Measurements from ENCODE around the gene PLEKHM3.

The PLEKHM3 gene

DNA sequence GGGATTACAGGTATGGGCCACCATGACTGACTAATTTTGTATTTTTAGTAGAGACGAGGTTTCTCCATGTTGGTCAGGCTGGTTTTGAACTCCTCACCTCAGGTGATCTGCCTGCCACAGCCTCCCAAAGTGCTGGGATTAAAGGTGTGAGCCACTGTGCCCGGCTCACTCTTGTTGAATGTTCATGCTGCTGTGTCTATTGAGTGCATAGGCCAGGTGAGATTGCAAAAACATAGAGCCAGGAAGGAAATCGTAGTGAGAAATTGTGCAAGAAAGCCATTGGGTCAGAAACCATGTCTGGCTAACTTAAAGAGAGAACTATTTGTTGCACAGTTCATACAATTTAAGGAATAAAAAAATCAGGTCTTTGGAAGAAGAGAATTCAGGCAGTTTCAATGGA lies 210.1 kb downstream of the PLEKHM3 start:
- POLR2A ChIA-PET, result no interaction called here
- H3K4me1 ChIP-seq (ENCODE audit: control insufficient read depth, insufficient read depth, low read length), result no peaks in the 10 kb centered on the region; the same call in 1 of the 2 replicates
- CTCF ChIA-PET, result no interaction called here
- H3K27ac ChIP-seq (ENCODE audit: extremely low read depth, low read depth, low read length), result no peak overlapping the region
- H3K4me3 ChIP-seq (ENCODE audit: low read depth, low read length), result no peak overlapping the region
- H3K36me3 ChIP-seq (ENCODE audit: control insufficient read depth in 2 of 2, insufficient read depth in 1 of 2, low read length in 2 of 2), result no peaks in the 10 kb centered on the region
- H3K9me3 ChIP-seq (ENCODE audit: control insufficient read depth, insufficient read depth, low read depth, low read length), result no peaks in the 10 kb centered on the region
- TF ChIP-seq ZNF664 (tag by site-specific recombination; IDR thresholded peaks at IDR 0.05) (no peak), ZNF19 (tag by site-specific recombination; IDR thresholded peaks at IDR 0.05; ENCODE audit: low read depth) (no peak), ZNF148 (tag by site-specific recombination; IDR thresholded peaks at IDR 0.05; ENCODE audit: borderline replicate concordance) (no peak), ZNF211 (tag by site-specific recombination; IDR thresholded peaks at IDR 0.05; ENCODE audit: low read depth) (no peak), ZNF544 (tag by site-specific recombination; IDR thresholded peaks at IDR 0.05) (no peak), ZNF175 (tag by site-specific recombination; IDR thresholded peaks at IDR 0.05) (no peak), ZNF701 (tag by site-specific recombination; IDR thresholded peaks at IDR 0.05) (no peak), FEZF1 (tag by site-specific recombination; IDR thresholded peaks at IDR 0.05) (no peak), SCRT1 (tag by site-specific recombination; IDR thresholded peaks at IDR 0.05; ENCODE audit: borderline replicate concordance) (no peak), BCL11B (tag by site-specific recombination; IDR thresholded peaks at IDR 0.05; ENCODE audit: low read depth) (no peak), ZNF670 (tag by site-specific recombination; IDR thresholded peaks at IDR 0.05; ENCODE audit: low read depth) (no peak), ZNF132 (tag by site-specific recombination; IDR thresholded peaks at IDR 0.05; ENCODE audit: borderline replicate concordance) (no peak), ZNF600 (tag by site-specific recombination; IDR thresholded peaks at IDR 0.05) (no peak), SP2 (tag by site-specific recombination; IDR thresholded peaks at IDR 0.05) (no peak)
- TF ChIP-seq, protein P1, sequence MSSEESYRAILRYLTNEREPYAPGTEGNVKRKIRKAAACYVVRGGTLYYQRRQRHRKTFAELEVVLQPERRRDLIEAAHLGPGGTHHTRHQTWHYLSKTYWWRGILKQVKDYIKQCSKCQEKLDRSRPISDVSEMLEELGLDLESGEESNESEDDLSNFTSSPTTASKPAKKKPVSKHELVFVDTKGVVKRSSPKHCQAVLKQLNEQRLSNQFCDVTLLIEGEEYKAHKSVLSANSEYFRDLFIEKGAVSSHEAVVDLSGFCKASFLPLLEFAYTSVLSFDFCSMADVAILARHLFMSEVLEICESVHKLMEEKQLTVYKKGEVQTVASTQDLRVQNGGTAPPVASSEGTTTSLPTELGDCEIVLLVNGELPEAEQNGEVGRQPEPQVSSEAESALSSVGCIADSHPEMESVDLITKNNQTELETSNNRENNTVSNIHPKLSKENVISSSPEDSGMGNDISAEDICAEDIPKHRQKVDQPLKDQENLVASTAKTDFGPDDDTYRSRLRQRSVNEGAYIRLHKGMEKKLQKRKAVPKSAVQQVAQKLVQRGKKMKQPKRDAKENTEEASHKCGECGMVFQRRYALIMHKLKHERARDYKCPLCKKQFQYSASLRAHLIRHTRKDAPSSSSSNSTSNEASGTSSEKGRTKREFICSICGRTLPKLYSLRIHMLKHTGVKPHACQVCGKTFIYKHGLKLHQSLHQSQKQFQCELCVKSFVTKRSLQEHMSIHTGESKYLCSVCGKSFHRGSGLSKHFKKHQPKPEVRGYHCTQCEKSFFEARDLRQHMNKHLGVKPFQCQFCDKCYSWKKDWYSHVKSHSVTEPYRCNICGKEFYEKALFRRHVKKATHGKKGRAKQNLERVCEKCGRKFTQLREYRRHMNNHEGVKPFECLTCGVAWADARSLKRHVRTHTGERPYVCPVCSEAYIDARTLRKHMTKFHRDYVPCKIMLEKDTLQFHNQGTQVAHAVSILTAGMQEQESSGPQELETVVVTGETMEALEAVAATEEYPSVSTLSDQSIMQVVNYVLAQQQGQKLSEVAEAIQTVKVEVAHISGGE (tag by site-specific recombination; conservative IDR thresholded peaks at IDR 0.05; ENCODE audit: low read depth), result no peak
- TF ChIP-seq, protein P2, sequence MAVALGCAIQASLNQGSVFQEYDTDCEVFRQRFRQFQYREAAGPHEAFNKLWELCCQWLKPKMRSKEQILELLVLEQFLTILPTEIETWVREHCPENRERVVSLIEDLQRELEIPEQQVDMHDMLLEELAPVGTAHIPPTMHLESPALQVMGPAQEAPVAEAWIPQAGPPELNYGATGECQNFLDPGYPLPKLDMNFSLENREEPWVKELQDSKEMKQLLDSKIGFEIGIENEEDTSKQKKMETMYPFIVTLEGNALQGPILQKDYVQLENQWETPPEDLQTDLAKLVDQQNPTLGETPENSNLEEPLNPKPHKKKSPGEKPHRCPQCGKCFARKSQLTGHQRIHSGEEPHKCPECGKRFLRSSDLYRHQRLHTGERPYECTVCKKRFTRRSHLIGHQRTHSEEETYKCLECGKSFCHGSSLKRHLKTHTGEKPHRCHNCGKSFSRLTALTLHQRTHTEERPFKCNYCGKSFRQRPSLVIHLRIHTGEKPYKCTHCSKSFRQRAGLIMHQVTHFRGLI (tag by site-specific recombination; IDR thresholded peaks at IDR 0.05), result no peak

DNA sequence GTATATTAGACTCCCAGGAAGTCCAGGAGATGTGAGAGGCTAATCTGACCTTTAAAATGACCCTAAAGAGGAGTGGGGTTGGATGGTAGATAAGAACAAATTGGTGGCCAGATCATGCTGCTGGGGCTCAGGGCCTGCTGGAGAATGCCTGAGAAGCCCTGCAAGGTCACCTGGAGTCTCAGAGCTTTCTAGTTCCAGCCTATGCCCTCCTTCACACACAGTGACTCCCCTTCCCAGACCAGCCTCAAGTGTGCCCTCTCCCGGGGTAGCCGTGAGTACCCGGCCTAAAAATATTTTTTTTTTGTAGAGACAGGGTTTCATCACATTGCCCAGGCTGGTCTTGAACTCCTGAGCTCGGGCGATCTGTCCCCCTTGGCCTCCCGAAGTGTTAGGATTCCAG lies 211.4 kb downstream of the PLEKHM3 start:
- Histone ChIP-seq H3K36me3 (ENCODE audit: control insufficient read depth in 2 of 2, insufficient read depth in 1 of 2, low read length in 2 of 2) (no peaks in the 10 kb centered on the region), H3K4me1 (ENCODE audit: control insufficient read depth, insufficient read depth, low read length) (no peaks in the 10 kb centered on the region), H3K4me3 (ENCODE audit: low read depth, low read length) (no peak overlapping the region), H3K27ac (ENCODE audit: extremely low read depth, low read depth, low read length) (no peak overlapping the region), H3K9me3 (ENCODE audit: control insufficient read depth, insufficient read depth, low read depth, low read length) (no peaks in the 10 kb centered on the region)
- ChIA-PET CTCF (interaction anchor here (0.7 to 1.1 kb wide), 2 partner anchors 13 to 68 kb away, joined by 3 read pairs; no protein-coding TSS in a partner anchor), POLR2A (interaction anchor here (0.9 kb wide), 1 partner anchor 9 kb away, joined by 5 read pairs; no protein-coding TSS in a partner anchor)
- TF ChIP-seq ZNF214 (tag by site-specific recombination; IDR thresholded peaks at IDR 0.05; ENCODE audit: borderline replicate concordance), result no peak
- no peak for TF ChIP-seq ELK4 (IDR thresholded peaks at IDR 0.05; ENCODE audit: borderline replicate concordance, low read depth, low read length)
- TF ChIP-seq ZNF530 (tag by site-specific recombination; IDR thresholded peaks at IDR 0.05; ENCODE audit: low read depth), result no peak
- TF ChIP-seq, protein P3, sequence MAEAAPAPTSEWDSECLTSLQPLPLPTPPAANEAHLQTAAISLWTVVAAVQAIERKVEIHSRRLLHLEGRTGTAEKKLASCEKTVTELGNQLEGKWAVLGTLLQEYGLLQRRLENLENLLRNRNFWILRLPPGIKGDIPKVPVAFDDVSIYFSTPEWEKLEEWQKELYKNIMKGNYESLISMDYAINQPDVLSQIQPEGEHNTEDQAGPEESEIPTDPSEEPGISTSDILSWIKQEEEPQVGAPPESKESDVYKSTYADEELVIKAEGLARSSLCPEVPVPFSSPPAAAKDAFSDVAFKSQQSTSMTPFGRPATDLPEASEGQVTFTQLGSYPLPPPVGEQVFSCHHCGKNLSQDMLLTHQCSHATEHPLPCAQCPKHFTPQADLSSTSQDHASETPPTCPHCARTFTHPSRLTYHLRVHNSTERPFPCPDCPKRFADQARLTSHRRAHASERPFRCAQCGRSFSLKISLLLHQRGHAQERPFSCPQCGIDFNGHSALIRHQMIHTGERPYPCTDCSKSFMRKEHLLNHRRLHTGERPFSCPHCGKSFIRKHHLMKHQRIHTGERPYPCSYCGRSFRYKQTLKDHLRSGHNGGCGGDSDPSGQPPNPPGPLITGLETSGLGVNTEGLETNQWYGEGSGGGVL (tag by site-specific recombination; IDR thresholded peaks at IDR 0.05), result no peak
- TF ChIP-seq, protein P4, sequence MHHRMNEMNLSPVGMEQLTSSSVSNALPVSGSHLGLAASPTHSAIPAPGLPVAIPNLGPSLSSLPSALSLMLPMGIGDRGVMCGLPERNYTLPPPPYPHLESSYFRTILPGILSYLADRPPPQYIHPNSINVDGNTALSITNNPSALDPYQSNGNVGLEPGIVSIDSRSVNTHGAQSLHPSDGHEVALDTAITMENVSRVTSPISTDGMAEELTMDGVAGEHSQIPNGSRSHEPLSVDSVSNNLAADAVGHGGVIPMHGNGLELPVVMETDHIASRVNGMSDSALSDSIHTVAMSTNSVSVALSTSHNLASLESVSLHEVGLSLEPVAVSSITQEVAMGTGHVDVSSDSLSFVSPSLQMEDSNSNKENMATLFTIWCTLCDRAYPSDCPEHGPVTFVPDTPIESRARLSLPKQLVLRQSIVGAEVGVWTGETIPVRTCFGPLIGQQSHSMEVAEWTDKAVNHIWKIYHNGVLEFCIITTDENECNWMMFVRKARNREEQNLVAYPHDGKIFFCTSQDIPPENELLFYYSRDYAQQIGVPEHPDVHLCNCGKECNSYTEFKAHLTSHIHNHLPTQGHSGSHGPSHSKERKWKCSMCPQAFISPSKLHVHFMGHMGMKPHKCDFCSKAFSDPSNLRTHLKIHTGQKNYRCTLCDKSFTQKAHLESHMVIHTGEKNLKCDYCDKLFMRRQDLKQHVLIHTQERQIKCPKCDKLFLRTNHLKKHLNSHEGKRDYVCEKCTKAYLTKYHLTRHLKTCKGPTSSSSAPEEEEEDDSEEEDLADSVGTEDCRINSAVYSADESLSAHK (tag by site-specific recombination; IDR thresholded peaks at IDR 0.05), result no peak
- TF ChIP-seq ZNF777 (tag by site-specific recombination; IDR thresholded peaks at IDR 0.05; ENCODE audit: borderline replicate concordance), result no peak
- TF ChIP-seq KLF8 (tag by site-specific recombination; IDR thresholded peaks at IDR 0.05), result no peak
